Caco-2 (cell line): Measurements from ENCODE around the gene APOL1. TPM values are rescaled to one million over a fixed set of nuclear protein-coding genes. Genes with fewer than 3 reads are reported as not detected.
"Not testable (repeated sequence)": the region's sequence is repeated elsewhere in the genome, so short reads cannot be mapped to it uniquely, and the experiment has no call there.

Experiments
- BruUV-seq: library from RNA; stranded (reverse); fragments of 400-500 nt; replicated peaks from 2 replicates; lab custom pipeline; 2021; lab: Mats Ljungman, UMichigan
- CTCF ChIA-PET: fragments of 300-600 bp; sonication (Branson Sonifier 250); formaldehyde crosslinking; loops from one replicate; lab custom pipeline; 2022; ENCODE audit warnings: antibody characterized with exemption; lab: Charles Lee
- POLR2A ChIA-PET: fragments of 300-600 bp; sonication (Branson Sonifier 250); formaldehyde crosslinking; loops from one replicate; lab custom pipeline; 2022; ENCODE audit warnings: antibody characterized with exemption; lab: Charles Lee
- DNase-seq, 2 experiments: peaks; one replicate each; pipeline versions ENCODE4 v3.0.0 to v3.0.0-alpha.2; 2020 to 2022
- H3K27me3 ChIP-seq: replicated peaks from 2 replicates; pipeline ENCODE4 v1.6.0; 2011; ENCODE audit warnings: low read length; ENCODE audit not compliant: control insufficient read depth, insufficient read depth
- H3K36me3 ChIP-seq: 2 replicates; pipeline ENCODE4 v1.5.1; 2011; ENCODE audit warnings: low read length; ENCODE audit not compliant: control insufficient read depth, insufficient read depth
- H3K4me1 ChIP-seq: fragments of 250-450 bp; sonication (Bioruptor Pico); 2 replicates; pipeline ENCODE4 v1.5.1; 2020; ENCODE audit warnings: mild to moderate bottlenecking
- H3K4me3 ChIP-seq: 2 replicates; pipeline ENCODE4 v1.5.1; 2011; ENCODE audit warnings: low read depth, mild to moderate bottlenecking, control low read depth, low read length
- H3K9me3 ChIP-seq: fragments of 250-450 bp; sonication (Bioruptor Pico); 2 replicates; pipeline ENCODE4 v1.5.1; 2020; ENCODE audit warnings: mild to moderate bottlenecking, moderate library complexity
- H3K27ac Mint-ChIP-seq: one replicate; pipeline ENCODE4 v1.8.0; 2022; ENCODE audit warnings: mixed read lengths; ENCODE audit not compliant: unreplicated experiment
- H3K27me3 Mint-ChIP-seq: one replicate; pipeline ENCODE4 v1.8.0; 2022; ENCODE audit warnings: mixed read lengths; ENCODE audit not compliant: insufficient read depth, unreplicated experiment
- H3K36me3 Mint-ChIP-seq: one replicate; pipeline ENCODE4 v1.8.0; 2022; ENCODE audit warnings: mild to moderate bottlenecking, mixed read lengths; ENCODE audit not compliant: insufficient read depth, unreplicated experiment
- H3K4me1 Mint-ChIP-seq: one replicate; pipeline ENCODE4 v1.8.0; 2022; ENCODE audit warnings: low read depth, mixed read lengths; ENCODE audit not compliant: unreplicated experiment
- H3K4me3 Mint-ChIP-seq: one replicate; pipeline ENCODE4 v1.8.0; 2022; ENCODE audit warnings: mild to moderate bottlenecking, moderate library complexity, mixed read lengths; ENCODE audit not compliant: unreplicated experiment
- H3K9me3 Mint-ChIP-seq: one replicate; pipeline ENCODE4 v1.8.0; 2022; ENCODE audit warnings: mixed read lengths; ENCODE audit not compliant: unreplicated experiment
- CTCF ChIP-seq, 2 experiments: fragments of 200-600 bp in 1 of 2; IDR thresholded peaks; 1 replicate in 1 of 2; 2 replicates in 1 of 2; pipeline versions ENCODE4 v1.5.1 to v1.8.0; 2011 to 2022; ENCODE audit warnings: antibody characterized with exemption in 1 of 2, control low read depth in 1 of 2, inconsistent platforms in 1 of 2, low read depth in 1 of 2, low read length in 1 of 2, mild to moderate bottlenecking in 1 of 2, moderate library complexity in 1 of 2; ENCODE audit not compliant: insufficient read depth in 1 of 2, severe bottlenecking in 1 of 2, unreplicated experiment in 1 of 2
- intact Hi-C: fragments of 100-400 bp; cut with micrococcal nuclease; formaldehyde crosslinking; loops from one replicate; pipeline ENCODE4 v1.10.0; 2022; ENCODE audit not compliant: unreplicated experiment
- total RNA-seq: library from RNA; stranded (reverse); gene quantifications from 2 replicates; pipeline ENCODE4 v1.2.3, GENCODE V29; 2022

The APOL1 gene
- total RNA-seq, 1 experiment from 2014 or later, result 0.39 TPM

GRCh38 chr22:36226189-36226588, 26.7 kb upstream of the APOL1 start:
- Histone ChIP-seq H3K36me3 (no peaks in the 10 kb centered on the region), H3K9me3 (no peaks in the 10 kb centered on the region), H3K27me3 (no peaks in the 10 kb centered on the region), H3K4me3 (no peak overlapping the region), H3K4me1 (no peaks in the 10 kb centered on the region)
- no peaks in the 10 kb centered on the region for H3K9me3 Mint-ChIP-seq
- ChIA-PET CTCF (no interaction called here), POLR2A (no interaction called here)
- H3K27ac Mint-ChIP-seq, result no peak overlapping the region
- H3K27me3 Mint-ChIP-seq, result no peaks in the 10 kb centered on the region
- H3K4me3 Mint-ChIP-seq, result no peak overlapping the region
- no TSS peak for BruUV-seq
- intact Hi-C loops, result loop anchor here (10.0 kb wide), 1 partner anchor 49 kb away; no protein-coding TSS in a partner anchor
- H3K36me3 Mint-ChIP-seq, result no peaks in the 10 kb centered on the region
- H3K4me1 Mint-ChIP-seq, result peaks cover 15% of the 10 kb centered on the region
- no peak for TF ChIP-seq CTCF (IDR thresholded peaks at IDR 0.05; ENCODE audit: insufficient read depth in 1 of 2, low read depth in 1 of 2, low read length in 1 of 2, severe bottlenecking in 1 of 2, unreplicated experiment in 1 of 2)
- no peak for DNase-seq

GRCh38 chr22:36227396-36227795, 25.5 kb upstream of the APOL1 start:
- H3K4me3 ChIP-seq, result no peak overlapping the region
- intact Hi-C loops, result loop anchor here (10.0 kb wide), 1 partner anchor 47 kb away; no protein-coding TSS in a partner anchor
- H3K4me1 ChIP-seq, result no peaks in the 10 kb centered on the region
- Mint-ChIP-seq H3K27ac (no peak overlapping the region), H3K9me3 (no peaks in the 10 kb centered on the region), H3K4me3 (no peak overlapping the region), H3K4me1 (peaks cover 4% of the 10 kb centered on the region), H3K36me3 (no peaks in the 10 kb centered on the region), H3K27me3 (no peaks in the 10 kb centered on the region)
- no peaks in the 10 kb centered on the region for H3K36me3 ChIP-seq
- TF ChIP-seq CTCF (IDR thresholded peaks at IDR 0.05; ENCODE audit: insufficient read depth in 1 of 2, low read depth in 1 of 2, low read length in 1 of 2, severe bottlenecking in 1 of 2, unreplicated experiment in 1 of 2), result no peak
- CTCF ChIA-PET, result interaction anchor here (0.7 kb wide), 1 partner anchor 31 kb away, joined by 4 read pairs; no protein-coding TSS in a partner anchor
- BruUV-seq, result no TSS peak
- DNase-seq, result no peak
- H3K9me3 ChIP-seq, result no peaks in the 10 kb centered on the region
- H3K27me3 ChIP-seq, result no peaks in the 10 kb centered on the region
- POLR2A ChIA-PET, result no interaction called here

GRCh38 chr22:36227806-36228205, 25.1 kb upstream of the APOL1 start:
- no peak overlapping the region for H3K4me3 ChIP-seq
- no peaks in the 10 kb centered on the region for H3K27me3 ChIP-seq
- no peaks in the 10 kb centered on the region for H3K9me3 ChIP-seq
- ChIA-PET CTCF (interaction anchor here (0.6 kb wide), 1 partner anchor 308 kb away, joined by 5 read pairs; no protein-coding TSS in a partner anchor), POLR2A (no interaction called here)
- H3K36me3 ChIP-seq, result no peaks in the 10 kb centered on the region
- H3K4me1 ChIP-seq, result no peaks in the 10 kb centered on the region
- no peak for DNase-seq
- no peak for TF ChIP-seq CTCF (IDR thresholded peaks at IDR 0.05; ENCODE audit: insufficient read depth in 1 of 2, low read depth in 1 of 2, low read length in 1 of 2, severe bottlenecking in 1 of 2, unreplicated experiment in 1 of 2)
- no peaks in the 10 kb centered on the region for H3K9me3 Mint-ChIP-seq
- intact Hi-C loops, result loop anchor here (10.0 kb wide), 1 partner anchor 47 kb away; no protein-coding TSS in a partner anchor
- no peak overlapping the region for H3K4me3 Mint-ChIP-seq
- no peaks in the 10 kb centered on the region for H3K36me3 Mint-ChIP-seq
- BruUV-seq, result no TSS peak
- no peaks in the 10 kb centered on the region for H3K27me3 Mint-ChIP-seq
- H3K4me1 Mint-ChIP-seq, result peaks cover under 1% of the 10 kb centered on the region
- H3K27ac Mint-ChIP-seq, result no peak overlapping the region

- H3K27ac Mint-ChIP-seq, H3K27me3 ChIP-seq, DNase-seq, H3K36me3 ChIP-seq, H3K4me1 Mint-ChIP-seq, H3K9me3 ChIP-seq, H3K27me3 Mint-ChIP-seq, POLR2A ChIA-PET, H3K4me3 ChIP-seq, BruUV-seq, H3K4me3 Mint-ChIP-seq, H3K4me1 ChIP-seq, H3K9me3 Mint-ChIP-seq, H3K36me3 Mint-ChIP-seq: not testable (repeated sequence)
- intact Hi-C loops, result loop anchor here (10.0 kb wide), 1 partner anchor 46 kb away; no protein-coding TSS in a partner anchor
- CTCF ChIA-PET, result interaction anchor here (0.6 to 1.3 kb wide), 2 partner anchors 12 to 309 kb away, joined by 3 to 5 read pairs; no protein-coding TSS in a partner anchor
Observed at GRCh38 chr22:36228369-36228768, 24.6 kb upstream of the APOL1 start.
